ENCODE results near the gene MAGI2. TPM values are rescaled to one million over a fixed set of nuclear protein-coding genes. Genes with fewer than 3 reads are reported as not detected.

The MAGI2 gene
- total RNA-seq, 1 donor from 2014 or later = 5.4 TPM

DNA sequence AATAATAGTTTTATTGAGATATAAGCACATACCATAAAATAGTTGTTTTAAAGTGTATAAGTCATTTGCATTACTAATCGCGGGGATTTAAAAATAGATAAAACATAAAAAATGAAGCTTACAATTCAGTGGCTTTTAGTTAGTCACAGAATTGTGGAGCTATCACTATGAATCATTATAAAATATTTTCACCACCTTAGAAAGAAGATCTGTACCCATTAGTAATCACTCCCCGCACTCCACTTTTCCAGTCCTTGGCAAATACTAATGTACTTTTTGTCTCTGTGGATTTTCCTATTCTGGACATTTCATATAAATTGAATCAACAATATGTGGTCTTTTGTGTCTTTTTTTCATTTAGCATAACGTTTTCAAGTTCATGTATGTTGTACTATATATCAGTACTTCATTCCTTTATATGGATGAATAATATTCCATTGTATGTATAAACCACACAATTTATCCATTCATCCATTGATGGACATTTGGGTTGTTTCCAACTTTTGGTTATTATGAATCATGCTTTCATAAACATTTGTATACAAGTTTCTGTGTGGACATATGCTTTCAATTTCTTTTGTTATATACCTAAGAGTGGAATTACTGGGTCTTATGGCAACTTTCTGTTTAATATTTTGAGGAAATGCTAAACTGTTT lies 162.5 kb downstream of the MAGI2 start:
- FAIRE-seq = peak; percentile 45
- Histone ChIP-seq H3K27me3 (ENCODE audit: insufficient read depth, low read length) (no peaks in the 10 kb centered on the region), H3K4me2 (ENCODE audit: low read length) (peak overlapping the region; percentile 12), H4K20me1 (ENCODE audit: insufficient read depth, low read length) (no peaks in the 10 kb centered on the region), H3K79me2 (ENCODE audit: insufficient read depth, low read length) (no peaks in the 10 kb centered on the region), H3K9ac (ENCODE audit: low read length) (no peak overlapping the region), H3K4me3 (ENCODE audit: insufficient read depth, low read depth, low read length) (no peak overlapping the region), H3K9me3 (ENCODE audit: insufficient read depth, low read depth, low read length) (no peaks in the 10 kb centered on the region), H3K4me1 (ENCODE audit: insufficient read depth, low read length) (peaks cover 6% of the 10 kb centered on the region), H2AFZ (ENCODE audit: low read depth, low read length) (no peak overlapping the region), H3K36me3 (ENCODE audit: insufficient read depth, low read length) (no peaks in the 10 kb centered on the region), H3K27ac (ENCODE audit: low read depth, low read length) (peak overlapping the region; percentile 29)
- TF ChIP-seq, protein P1, sequence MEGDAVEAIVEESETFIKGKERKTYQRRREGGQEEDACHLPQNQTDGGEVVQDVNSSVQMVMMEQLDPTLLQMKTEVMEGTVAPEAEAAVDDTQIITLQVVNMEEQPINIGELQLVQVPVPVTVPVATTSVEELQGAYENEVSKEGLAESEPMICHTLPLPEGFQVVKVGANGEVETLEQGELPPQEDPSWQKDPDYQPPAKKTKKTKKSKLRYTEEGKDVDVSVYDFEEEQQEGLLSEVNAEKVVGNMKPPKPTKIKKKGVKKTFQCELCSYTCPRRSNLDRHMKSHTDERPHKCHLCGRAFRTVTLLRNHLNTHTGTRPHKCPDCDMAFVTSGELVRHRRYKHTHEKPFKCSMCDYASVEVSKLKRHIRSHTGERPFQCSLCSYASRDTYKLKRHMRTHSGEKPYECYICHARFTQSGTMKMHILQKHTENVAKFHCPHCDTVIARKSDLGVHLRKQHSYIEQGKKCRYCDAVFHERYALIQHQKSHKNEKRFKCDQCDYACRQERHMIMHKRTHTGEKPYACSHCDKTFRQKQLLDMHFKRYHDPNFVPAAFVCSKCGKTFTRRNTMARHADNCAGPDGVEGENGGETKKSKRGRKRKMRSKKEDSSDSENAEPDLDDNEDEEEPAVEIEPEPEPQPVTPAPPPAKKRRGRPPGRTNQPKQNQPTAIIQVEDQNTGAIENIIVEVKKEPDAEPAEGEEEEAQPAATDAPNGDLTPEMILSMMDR (IDR thresholded peaks at IDR 0.05; ENCODE audit: insufficient read depth, low read depth, low read length) = no peak
- TF ChIP-seq EZH2 (IDR thresholded peaks at IDR 0.05; ENCODE audit: insufficient read depth, low read length) = no peak
- Mint-ChIP-seq H3K4me3 (ENCODE audit: unreplicated experiment) (no peak overlapping the region), H3K4me1 (ENCODE audit: low read depth, unreplicated experiment) (peaks cover 4% of the 10 kb centered on the region), H3K27me3 (ENCODE audit: low read depth, unreplicated experiment) (no peaks in the 10 kb centered on the region), H3K36me3 (ENCODE audit: low read depth, unreplicated experiment) (no peaks in the 10 kb centered on the region), H3K27ac (ENCODE audit: unreplicated experiment) (no peak overlapping the region), H3K9me3 (ENCODE audit: unreplicated experiment) (no peaks in the 10 kb centered on the region)
- DNase-seq (ENCODE audit: low read depth) = peak; percentile 49

DNA sequence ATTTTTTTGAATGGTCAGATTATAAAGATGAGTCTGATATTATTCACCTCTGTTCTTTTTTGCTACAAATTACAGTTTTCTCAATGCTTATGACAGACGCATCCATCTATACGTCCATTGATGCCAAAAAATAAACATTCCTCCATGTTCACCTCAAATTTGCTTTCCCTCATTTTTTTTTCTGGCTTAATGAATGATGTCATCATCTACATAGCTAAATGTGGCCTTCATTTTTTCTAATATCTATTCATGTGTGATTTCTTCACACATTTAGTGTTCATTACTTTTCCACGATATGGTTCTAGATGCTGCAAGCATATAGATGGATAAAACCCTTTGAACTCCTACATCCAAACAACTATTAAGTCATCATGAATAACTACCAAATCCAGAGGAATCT lies 163.1 kb downstream of the MAGI2 start:
- Mint-ChIP-seq H3K27me3 (ENCODE audit: low read depth, unreplicated experiment) (no peaks in the 10 kb centered on the region), H3K36me3 (ENCODE audit: low read depth, unreplicated experiment) (no peaks in the 10 kb centered on the region)

DNA sequence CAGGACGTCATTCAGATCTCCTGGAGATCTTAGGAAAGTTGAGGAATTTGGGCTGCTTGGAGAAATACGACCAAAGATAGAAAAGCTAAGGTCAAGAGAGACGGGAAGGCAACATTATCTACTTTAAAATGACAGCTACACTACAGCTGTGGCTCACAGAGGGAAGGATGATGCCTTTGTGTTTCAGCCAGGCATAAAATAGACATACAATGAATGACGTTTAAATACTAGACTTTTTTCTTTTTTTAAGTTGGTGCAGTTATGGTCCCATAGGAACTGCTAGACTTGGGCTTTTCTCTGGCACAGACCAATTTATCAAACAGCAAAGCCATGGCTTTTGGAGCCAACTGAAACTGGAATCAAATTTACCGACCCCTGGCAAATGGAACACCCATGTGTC lies 164.8 kb downstream of the MAGI2 start:
- no peaks in the 10 kb centered on the region for H3K9me3 Mint-ChIP-seq (ENCODE audit: unreplicated experiment)
- H3K36me3 ChIP-seq (ENCODE audit: insufficient read depth, low read length) = no peaks in the 10 kb centered on the region
- DNase-seq (ENCODE audit: low read depth) (no peak), FAIRE-seq (no peak)
- no peak overlapping the region for H3K4me3 ChIP-seq (ENCODE audit: insufficient read depth, low read depth, low read length)
- H3K4me1 Mint-ChIP-seq (ENCODE audit: low read depth, unreplicated experiment) = peaks cover 10% of the 10 kb centered on the region
- H3K36me3 Mint-ChIP-seq (ENCODE audit: low read depth, unreplicated experiment) = no peaks in the 10 kb centered on the region
- H3K27ac Mint-ChIP-seq (ENCODE audit: unreplicated experiment) = no peak overlapping the region
- no peak overlapping the region for H3K27ac ChIP-seq (ENCODE audit: low read depth, low read length)
- H3K9ac ChIP-seq (ENCODE audit: low read length) = no peak overlapping the region
- TF ChIP-seq, protein P1 (IDR thresholded peaks at IDR 0.05; ENCODE audit: insufficient read depth, low read depth, low read length) = no peak
- no peak overlapping the region for H2AFZ ChIP-seq (ENCODE audit: low read depth, low read length)
- H3K79me2 ChIP-seq (ENCODE audit: insufficient read depth, low read length) = no peaks in the 10 kb centered on the region
- H3K9me3 ChIP-seq (ENCODE audit: insufficient read depth, low read depth, low read length) = no peaks in the 10 kb centered on the region
- no peak overlapping the region for H3K4me2 ChIP-seq (ENCODE audit: low read length)
- H3K4me3 Mint-ChIP-seq (ENCODE audit: unreplicated experiment) = no peak overlapping the region
- peaks cover 11% of the 10 kb centered on the region for H3K4me1 ChIP-seq (ENCODE audit: insufficient read depth, low read length)
- H3K27me3 ChIP-seq (ENCODE audit: insufficient read depth, low read length) = no peaks in the 10 kb centered on the region
- H4K20me1 ChIP-seq (ENCODE audit: insufficient read depth, low read length) = no peaks in the 10 kb centered on the region
- H3K27me3 Mint-ChIP-seq (ENCODE audit: low read depth, unreplicated experiment) = no peaks in the 10 kb centered on the region

More for the DNA sequence above, 163.1 kb downstream of the MAGI2 start:
- Histone ChIP-seq H4K20me1 (ENCODE audit: insufficient read depth, low read length) (no peaks in the 10 kb centered on the region), H3K79me2 (ENCODE audit: insufficient read depth, low read length) (no peaks in the 10 kb centered on the region), H3K4me2 (ENCODE audit: low read length) (no peak overlapping the region), H3K4me1 (ENCODE audit: insufficient read depth, low read length) (peaks cover 6% of the 10 kb centered on the region), H3K4me3 (ENCODE audit: insufficient read depth, low read depth, low read length) (no peak overlapping the region), H3K27me3 (ENCODE audit: insufficient read depth, low read length) (no peaks in the 10 kb centered on the region), H3K9me3 (ENCODE audit: insufficient read depth, low read depth, low read length) (no peaks in the 10 kb centered on the region), H2AFZ (ENCODE audit: low read depth, low read length) (no peak overlapping the region), H3K9ac (ENCODE audit: low read length) (no peak overlapping the region), H3K36me3 (ENCODE audit: insufficient read depth, low read length) (no peaks in the 10 kb centered on the region), H3K27ac (ENCODE audit: low read depth, low read length) (no peak overlapping the region)
- TF ChIP-seq EZH2 (IDR thresholded peaks at IDR 0.05; ENCODE audit: insufficient read depth, low read length) = no peak
- TF ChIP-seq, protein P1 (IDR thresholded peaks at IDR 0.05; ENCODE audit: insufficient read depth, low read depth, low read length) = no peak
- Mint-ChIP-seq H3K9me3 (ENCODE audit: unreplicated experiment) (no peaks in the 10 kb centered on the region), H3K27ac (ENCODE audit: unreplicated experiment) (no peak overlapping the region), H3K4me3 (ENCODE audit: unreplicated experiment) (no peak overlapping the region), H3K4me1 (ENCODE audit: low read depth, unreplicated experiment) (peaks cover 4% of the 10 kb centered on the region)
- DNase-seq (ENCODE audit: low read depth) (no peak), FAIRE-seq (no peak)

Measured in astrocyte (in vitro differentiated cells and primary cell).